GM04503 (cell line): ENCODE results near the gene ABCA3.
"Not testable (repeated sequence)": the region's sequence is repeated elsewhere in the genome, so short reads cannot be mapped to it uniquely, and the experiment has no call there.

Source experiments
- DNase-seq: peaks from one replicate; pipeline ENCODE4 v3.0.0-alpha.2; 2012; ENCODE audit warnings: low read depth

The ABCA3 gene

GRCh38 chr16:2340564-2341455 is at the start of gene ABCA3:
TSS of gene ABCA3 (minus strand) at chr16:2340728. CDS start at chr16:2326466, 14,262 bp downstream.
- DNase-seq: peak; percentile 35

GRCh38 chr16:2388875-2389433 is 48.4 kb upstream of the ABCA3 start:
- peak; percentile 31 for DNase-seq

- DNase-seq: no peak
Observed at GRCh38 chr16:2388139-2388874, 47.8 kb upstream of the ABCA3 start.

DNA sequence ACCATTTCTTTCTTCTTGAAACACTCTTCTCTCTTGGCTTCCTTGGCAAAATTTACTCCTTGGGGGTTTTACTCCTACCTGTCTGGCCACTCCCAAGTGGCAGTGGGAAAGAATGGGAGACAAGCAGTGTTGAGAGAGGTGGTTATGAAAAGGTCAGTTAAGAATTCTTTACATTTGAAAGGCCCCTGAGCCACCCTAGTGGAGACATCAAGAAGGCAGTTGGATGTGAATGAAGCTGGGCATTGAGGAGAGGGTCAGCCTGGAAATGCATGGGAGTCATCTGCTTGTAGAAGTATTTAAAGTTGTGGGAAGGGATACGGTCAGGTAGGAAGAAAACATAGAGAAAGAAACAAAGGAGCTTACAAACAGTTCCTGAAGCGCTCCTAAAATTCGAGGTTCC is 46.5 kb upstream of the ABCA3 start:
- no peak for DNase-seq

DNA sequence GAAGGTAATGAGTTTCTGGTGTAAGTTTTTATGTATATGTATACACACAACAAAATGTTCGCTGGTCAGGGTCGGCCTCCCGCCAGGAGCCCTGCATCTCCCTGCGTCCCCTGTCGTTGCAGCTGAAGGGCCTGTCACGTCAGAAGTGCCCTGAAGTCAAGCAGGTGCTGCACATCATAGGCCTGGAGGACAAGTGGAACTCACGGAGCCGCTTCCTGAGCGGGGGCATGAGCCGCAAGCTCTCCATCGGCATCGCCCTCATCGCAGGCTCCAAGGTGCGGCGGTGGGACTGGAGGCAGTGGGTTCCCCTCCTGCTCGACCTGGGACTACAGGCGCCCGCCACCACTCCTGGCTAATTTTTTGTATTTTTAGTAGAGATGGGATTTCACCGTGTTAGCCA is 45.5 kb upstream of the ABCA3 start:
- not testable (repeated sequence) for DNase-seq

DNA sequence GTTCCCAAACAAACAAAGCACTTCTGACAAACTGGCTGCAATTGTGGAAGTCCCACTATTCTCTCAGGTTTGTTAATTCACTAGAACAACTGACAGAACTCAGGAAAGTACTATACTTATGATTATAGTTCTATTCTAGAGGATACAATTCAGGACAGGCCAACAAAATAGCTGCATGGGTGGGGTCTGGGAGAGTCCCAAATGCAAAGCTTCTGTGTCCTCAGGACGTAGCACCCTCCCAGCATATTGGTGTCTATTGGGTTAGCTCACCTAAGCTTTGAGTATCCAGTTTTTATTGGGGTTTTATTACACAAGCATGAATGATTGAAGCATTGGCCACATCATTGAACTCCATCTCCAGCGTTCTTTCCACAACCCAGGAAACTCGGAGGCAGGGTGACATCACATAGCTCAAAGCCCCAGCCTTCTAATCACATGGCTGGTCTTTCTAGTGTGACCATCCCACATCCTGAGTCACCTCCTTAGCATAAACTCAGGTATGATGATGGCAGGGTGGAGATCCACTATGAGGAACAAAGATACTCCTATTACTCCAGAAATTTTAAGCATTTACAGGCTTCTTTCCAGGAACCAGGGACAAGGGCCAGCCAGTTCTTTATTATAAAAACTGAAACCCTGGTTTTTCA is 44.8 kb upstream of the ABCA3 start:
- no peak for DNase-seq

GRCh38 chr16:2384426-2384825 is 43.9 kb upstream of the ABCA3 start:
- DNase-seq: no peak

GRCh38 chr16:2383501-2383900 is 43.0 kb upstream of the ABCA3 start:
- no peak for DNase-seq

DNA sequence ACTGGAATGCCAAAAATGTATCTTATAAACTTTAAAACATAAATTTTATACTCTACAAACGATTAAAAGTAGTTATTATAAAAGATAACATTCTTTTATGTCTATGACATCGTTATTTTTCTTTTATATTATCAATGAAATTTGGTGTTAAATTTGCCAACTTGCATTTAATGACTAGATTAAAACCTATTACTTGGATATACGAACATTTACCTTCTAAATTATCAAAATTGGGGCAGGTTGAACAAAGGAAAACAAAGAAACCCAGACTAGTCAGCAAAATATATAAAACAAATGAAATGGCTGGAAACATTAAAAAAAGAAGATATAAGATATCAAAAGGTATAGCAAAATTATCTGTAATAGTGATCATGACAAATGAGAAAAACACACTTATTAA is 34.1 kb upstream of the ABCA3 start:
- no peak for DNase-seq

GRCh38 chr16:2373176-2373575 is 32.6 kb upstream of the ABCA3 start:
- no peak for DNase-seq

- DNase-seq: no peak
Observed at GRCh38 chr16:2372684-2373083, 32.2 kb upstream of the ABCA3 start.

DNA sequence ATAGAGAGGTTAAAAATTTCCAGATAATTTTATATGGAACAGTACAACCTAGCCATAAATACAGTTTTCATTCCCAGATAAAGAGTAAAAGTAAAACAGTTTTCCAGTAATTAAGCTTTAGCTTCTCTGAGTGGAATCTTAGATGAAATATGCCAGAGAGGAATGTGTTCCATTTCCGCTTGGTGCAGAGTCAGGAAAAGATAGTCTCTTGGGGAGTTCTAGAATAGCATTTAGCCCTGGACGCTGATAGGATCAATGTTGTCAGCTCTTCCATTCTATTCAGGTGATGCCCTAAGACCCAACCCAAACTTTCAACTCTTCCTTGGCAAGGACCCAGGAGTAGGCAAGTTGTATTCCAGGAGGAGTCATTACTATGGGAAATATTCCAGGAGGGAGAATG is 30.9 kb upstream of the ABCA3 start:
- DNase-seq: no peak

DNA sequence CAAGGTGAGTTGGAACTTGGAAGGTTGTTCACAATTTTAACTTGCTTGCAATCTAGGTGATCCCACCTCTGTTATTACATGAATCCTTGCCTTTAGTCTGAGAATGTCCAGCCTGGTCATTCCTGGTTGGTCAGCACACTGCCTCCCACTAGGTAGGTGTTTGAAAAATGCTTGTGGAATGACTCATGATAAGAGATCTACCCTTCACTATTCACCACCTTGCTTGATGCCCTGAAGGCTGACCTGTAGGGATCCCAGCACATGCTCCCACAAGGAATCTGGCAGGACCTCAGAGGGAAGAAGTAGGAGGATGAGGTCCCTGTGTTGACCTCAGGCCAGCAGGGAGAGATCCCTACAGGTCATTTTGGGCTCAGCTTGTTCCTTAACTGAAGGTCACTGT is 30.2 kb upstream of the ABCA3 start:
- DNase-seq: no peak

GRCh38 chr16:2366660-2367309 is 26.3 kb upstream of the ABCA3 start:
- no peak for DNase-seq

- peak; percentile 63 for DNase-seq
Observed at GRCh38 chr16:2365397-2366294, 25.1 kb upstream of the ABCA3 start.

GRCh38 chr16:2364638-2365210 is 24.2 kb upstream of the ABCA3 start:
- DNase-seq: no peak

DNA sequence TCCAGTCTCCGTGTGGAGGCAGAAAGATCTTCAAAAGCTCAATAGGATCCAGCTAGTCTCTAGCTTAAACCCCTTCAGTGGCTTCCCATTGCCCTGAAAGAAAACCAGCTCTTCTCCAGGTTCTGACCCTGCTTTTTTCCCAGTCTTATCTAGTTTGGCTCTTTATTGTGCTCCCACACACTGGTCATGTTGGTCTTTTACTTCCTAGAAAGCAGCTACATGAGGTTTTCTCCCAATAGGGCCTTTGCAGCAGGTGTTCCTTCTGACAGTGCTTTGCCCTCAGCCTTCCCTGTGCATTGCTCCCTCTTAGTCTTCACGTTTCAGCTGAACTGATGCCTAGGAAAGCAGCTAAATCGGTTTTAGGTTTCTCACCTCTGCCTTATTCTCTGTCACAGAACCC is 21.7 kb upstream of the ABCA3 start:
- DNase-seq: no peak

DNA sequence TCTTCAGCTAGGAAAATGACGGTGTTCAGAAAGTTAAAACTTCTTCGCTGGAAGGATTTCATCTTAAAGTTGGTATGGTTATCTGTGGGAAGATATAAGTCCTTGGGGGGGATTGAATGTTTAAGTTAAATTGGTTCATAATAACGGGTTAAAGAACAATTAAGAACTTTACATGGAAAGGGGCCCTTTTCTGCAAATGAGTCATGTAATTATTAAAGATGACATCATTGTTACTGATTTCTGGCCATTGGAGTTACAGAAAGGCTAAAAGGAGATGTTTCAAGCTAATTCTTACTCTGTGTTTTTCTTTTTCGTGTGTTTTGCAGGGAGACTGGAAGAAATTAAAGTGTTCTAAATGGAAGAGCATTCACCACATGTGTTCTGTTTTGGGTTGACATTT is 20.6 kb upstream of the ABCA3 start:
- no peak for DNase-seq

DNA sequence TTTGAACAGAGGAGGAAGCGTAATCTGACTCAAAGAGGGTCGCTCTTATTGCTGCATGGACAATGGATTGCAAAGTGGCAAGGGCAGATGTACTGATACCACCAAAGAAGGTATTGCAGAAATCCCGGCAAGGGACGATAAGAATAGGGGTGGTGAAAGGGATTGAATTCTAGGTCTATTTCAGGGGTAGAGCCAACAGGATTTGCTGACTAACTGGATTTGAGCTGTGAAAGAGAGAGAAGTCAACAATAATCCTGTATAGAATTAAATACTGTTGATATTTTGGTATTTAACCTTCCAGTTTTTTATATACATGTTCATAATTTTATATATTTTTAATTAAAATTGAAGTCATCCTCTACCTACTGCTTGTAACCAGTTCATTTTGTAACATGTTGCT is 19.4 kb upstream of the ABCA3 start:
- no peak for DNase-seq

GRCh38 chr16:2358811-2359210 is 18.3 kb upstream of the ABCA3 start:
- no peak for DNase-seq

DNA sequence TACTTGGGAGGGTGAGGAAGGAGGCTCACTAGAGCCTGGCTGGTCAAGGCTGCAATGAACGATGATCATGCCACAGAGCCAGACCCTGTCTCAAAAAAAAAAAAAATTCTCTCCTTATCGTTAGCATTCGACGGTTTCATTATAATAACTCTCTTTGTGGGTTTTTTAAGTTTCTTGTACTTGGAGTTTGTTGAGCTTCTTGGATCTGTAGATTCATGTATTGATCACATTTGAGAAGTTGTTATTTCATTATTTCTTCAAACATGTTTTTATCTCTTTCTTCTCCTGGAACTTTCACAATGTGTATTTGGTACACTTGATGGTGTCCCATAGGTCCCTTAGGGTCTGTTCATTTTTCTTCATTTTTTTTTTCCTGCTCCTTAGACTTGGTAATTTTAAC is 16.8 kb upstream of the ABCA3 start:
- no peak for DNase-seq
